ENCODE measurements around the gene TYW3.

DNA sequence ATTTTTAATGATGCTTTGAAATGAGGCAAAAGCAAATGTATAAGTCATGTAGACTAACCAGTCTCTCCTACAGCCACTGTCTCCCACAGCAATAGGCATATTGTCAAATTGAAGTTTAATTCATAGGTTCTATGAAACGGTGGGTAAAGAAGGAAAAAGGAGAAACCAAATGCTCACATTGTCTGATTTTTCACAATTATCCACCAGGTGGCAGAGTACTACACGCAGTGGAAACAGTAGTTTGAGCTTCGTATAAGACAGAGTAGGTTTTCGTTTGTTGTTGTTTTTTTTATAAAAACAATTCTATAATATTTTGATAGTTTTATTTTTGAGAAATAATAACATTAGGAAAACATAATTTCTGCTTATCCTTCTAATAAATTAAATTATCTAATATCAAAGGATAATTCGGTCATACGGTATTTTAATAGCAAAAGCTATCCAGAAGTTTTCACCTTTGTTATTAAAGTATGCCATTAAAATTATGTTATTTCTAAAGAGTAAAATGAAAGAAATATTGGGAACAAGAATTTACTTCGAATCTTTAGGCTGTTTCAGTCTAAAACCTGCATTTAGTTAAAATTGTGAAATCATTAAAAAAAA is 39.1 kb downstream of the TYW3 start:
- TF ChIP-seq, protein P1, sequence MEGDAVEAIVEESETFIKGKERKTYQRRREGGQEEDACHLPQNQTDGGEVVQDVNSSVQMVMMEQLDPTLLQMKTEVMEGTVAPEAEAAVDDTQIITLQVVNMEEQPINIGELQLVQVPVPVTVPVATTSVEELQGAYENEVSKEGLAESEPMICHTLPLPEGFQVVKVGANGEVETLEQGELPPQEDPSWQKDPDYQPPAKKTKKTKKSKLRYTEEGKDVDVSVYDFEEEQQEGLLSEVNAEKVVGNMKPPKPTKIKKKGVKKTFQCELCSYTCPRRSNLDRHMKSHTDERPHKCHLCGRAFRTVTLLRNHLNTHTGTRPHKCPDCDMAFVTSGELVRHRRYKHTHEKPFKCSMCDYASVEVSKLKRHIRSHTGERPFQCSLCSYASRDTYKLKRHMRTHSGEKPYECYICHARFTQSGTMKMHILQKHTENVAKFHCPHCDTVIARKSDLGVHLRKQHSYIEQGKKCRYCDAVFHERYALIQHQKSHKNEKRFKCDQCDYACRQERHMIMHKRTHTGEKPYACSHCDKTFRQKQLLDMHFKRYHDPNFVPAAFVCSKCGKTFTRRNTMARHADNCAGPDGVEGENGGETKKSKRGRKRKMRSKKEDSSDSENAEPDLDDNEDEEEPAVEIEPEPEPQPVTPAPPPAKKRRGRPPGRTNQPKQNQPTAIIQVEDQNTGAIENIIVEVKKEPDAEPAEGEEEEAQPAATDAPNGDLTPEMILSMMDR (IDR thresholded peaks at IDR 0.05) = peak; percentile 33; the same call in 1 of the 2 replicates
- TF ChIP-seq, protein P2, sequence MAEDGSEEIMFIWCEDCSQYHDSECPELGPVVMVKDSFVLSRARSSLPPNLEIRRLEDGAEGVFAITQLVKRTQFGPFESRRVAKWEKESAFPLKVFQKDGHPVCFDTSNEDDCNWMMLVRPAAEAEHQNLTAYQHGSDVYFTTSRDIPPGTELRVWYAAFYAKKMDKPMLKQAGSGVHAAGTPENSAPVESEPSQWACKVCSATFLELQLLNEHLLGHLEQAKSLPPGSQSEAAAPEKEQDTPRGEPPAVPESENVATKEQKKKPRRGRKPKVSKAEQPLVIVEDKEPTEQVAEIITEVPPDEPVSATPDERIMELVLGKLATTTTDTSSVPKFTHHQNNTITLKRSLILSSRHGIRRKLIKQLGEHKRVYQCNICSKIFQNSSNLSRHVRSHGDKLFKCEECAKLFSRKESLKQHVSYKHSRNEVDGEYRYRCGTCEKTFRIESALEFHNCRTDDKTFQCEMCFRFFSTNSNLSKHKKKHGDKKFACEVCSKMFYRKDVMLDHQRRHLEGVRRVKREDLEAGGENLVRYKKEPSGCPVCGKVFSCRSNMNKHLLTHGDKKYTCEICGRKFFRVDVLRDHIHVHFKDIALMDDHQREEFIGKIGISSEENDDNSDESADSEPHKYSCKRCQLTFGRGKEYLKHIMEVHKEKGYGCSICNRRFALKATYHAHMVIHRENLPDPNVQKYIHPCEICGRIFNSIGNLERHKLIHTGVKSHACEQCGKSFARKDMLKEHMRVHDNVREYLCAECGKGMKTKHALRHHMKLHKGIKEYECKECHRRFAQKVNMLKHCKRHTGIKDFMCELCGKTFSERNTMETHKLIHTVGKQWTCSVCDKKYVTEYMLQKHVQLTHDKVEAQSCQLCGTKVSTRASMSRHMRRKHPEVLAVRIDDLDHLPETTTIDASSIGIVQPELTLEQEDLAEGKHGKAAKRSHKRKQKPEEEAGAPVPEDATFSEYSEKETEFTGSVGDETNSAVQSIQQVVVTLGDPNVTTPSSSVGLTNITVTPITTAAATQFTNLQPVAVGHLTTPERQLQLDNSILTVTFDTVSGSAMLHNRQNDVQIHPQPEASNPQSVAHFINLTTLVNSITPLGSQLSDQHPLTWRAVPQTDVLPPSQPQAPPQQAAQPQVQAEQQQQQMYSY (CRISPR knock-in tag; IDR thresholded peaks at IDR 0.05) = no peak
- TF ChIP-seq RELA (CRISPR knock-in tag; IDR thresholded peaks at IDR 0.05; ENCODE audit: borderline replicate concordance) (no peak), ATF1 (CRISPR knock-in tag; IDR thresholded peaks at IDR 0.05) (no peak), SMAD3 (CRISPR knock-in tag; IDR thresholded peaks at IDR 0.05; ENCODE audit: borderline replicate concordance) (no peak), TCF7 (CRISPR knock-in tag; IDR thresholded peaks at IDR 0.05; ENCODE audit: low read depth) (no peak)
- TF ChIP-seq, protein P3, sequence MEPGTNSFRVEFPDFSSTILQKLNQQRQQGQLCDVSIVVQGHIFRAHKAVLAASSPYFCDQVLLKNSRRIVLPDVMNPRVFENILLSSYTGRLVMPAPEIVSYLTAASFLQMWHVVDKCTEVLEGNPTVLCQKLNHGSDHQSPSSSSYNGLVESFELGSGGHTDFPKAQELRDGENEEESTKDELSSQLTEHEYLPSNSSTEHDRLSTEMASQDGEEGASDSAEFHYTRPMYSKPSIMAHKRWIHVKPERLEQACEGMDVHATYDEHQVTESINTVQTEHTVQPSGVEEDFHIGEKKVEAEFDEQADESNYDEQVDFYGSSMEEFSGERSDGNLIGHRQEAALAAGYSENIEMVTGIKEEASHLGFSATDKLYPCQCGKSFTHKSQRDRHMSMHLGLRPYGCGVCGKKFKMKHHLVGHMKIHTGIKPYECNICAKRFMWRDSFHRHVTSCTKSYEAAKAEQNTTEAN (CRISPR knock-in tag; IDR thresholded peaks at IDR 0.05) = no peak
